NCI-H345 treated with DMSO at 0.1 percent for 48 hours (cell line): ENCODE results near the gene ZDHHC14.
"Not testable (repeated sequence)": the region's sequence is repeated elsewhere in the genome, so short reads cannot be mapped to it uniquely, and the experiment has no call there.

Experiments
- DNase-seq: peaks from one replicate; lab custom pipeline; 2025; ENCODE audit not compliant: unreplicated experiment; lab: John Stamatoyannopoulos, UW

Gene ZDHHC14

GRCh38 chr6:157405986-157406385 is 25.0 kb downstream of the ZDHHC14 start:
- DNase-seq = no peak

- DNase-seq = no peak
Observed at GRCh38 chr6:157406661-157407060, 25.7 kb downstream of the ZDHHC14 start.

- DNase-seq = no peak
Observed at GRCh38 chr6:157407646-157408045, 26.7 kb downstream of the ZDHHC14 start.

- DNase-seq = not testable (repeated sequence)
Observed at GRCh38 chr6:157408427-157408826, 27.4 kb downstream of the ZDHHC14 start.

GRCh38 chr6:157410045-157410444 is 29.1 kb downstream of the ZDHHC14 start:
- DNase-seq = no peak

GRCh38 chr6:157411368-157411767 is 30.4 kb downstream of the ZDHHC14 start:
- DNase-seq = no peak

- no peak for DNase-seq
Observed at GRCh38 chr6:157412791-157413190, 31.8 kb downstream of the ZDHHC14 start.

- DNase-seq = no peak
Observed at GRCh38 chr6:157420497-157420896, 39.5 kb downstream of the ZDHHC14 start.

- no peak for DNase-seq
Observed at GRCh38 chr6:157424491-157425020, 43.6 kb downstream of the ZDHHC14 start.

GRCh38 chr6:157427969-157428368 is 47.0 kb downstream of the ZDHHC14 start:
- no peak for DNase-seq

GRCh38 chr6:157428427-157429202 is 47.6 kb downstream of the ZDHHC14 start:
- no peak for DNase-seq

GRCh38 chr6:157429248-157429647 is 48.3 kb downstream of the ZDHHC14 start:
- no peak for DNase-seq

- no peak for DNase-seq
Observed at GRCh38 chr6:157430834-157431233, 49.8 kb downstream of the ZDHHC14 start.

- DNase-seq = no peak
Observed at GRCh38 chr6:157432231-157432891, 51.4 kb downstream of the ZDHHC14 start.

GRCh38 chr6:157432892-157433265 is 51.9 kb downstream of the ZDHHC14 start:
- no peak for DNase-seq

- DNase-seq = no peak
Observed at GRCh38 chr6:157433678-157434081, 52.7 kb downstream of the ZDHHC14 start.

- no peak for DNase-seq
Observed at GRCh38 chr6:157434349-157435033, 53.5 kb downstream of the ZDHHC14 start.

GRCh38 chr6:157436219-157436943 is 55.4 kb downstream of the ZDHHC14 start:
- no peak for DNase-seq

GRCh38 chr6:157436944-157437336 is 56.0 kb downstream of the ZDHHC14 start:
- no peak for DNase-seq

- no peak for DNase-seq
Observed at GRCh38 chr6:157438611-157439111, 57.7 kb downstream of the ZDHHC14 start.

GRCh38 chr6:157440171-157440570 is 59.2 kb downstream of the ZDHHC14 start:
- DNase-seq = no peak
